ENCODE data around the gene C19orf12. TPM values are rescaled to one million over a fixed set of nuclear protein-coding genes. Genes with fewer than 3 reads are reported as not detected.

Gene C19orf12
- total and polyA plus RNA-seq, 8 donors = 11.0 to 16.9 (median 12.2) TPM

- WGBS, 2 donors = 54 to 69% methylated on average over 4 of the region's 4 CpGs
- peak in 1 of 6 donors; percentile 29 for DNase-seq
Measured at GRCh38 chr19:29655648-29656335, 59.3 kb downstream of the C19orf12 start.

GRCh38 chr19:29653398-29653797, 61.7 kb downstream of the C19orf12 start:
- intact Hi-C loops (cut with DNase I) = no loop called here
- no peak for TF ChIP-seq CTCF (IDR thresholded peaks at IDR 0.05)
- WGBS, 2 donors = 78 to 84% methylated on average over 5 of the region's 5 CpGs
- no peak overlapping the region for H3K27ac ChIP-seq
- H3K36me3 ChIP-seq = no peaks in the 10 kb centered on the region
- H3K4me1 ChIP-seq = no peaks in the 10 kb centered on the region
- H3K27me3 ChIP-seq = no peaks in the 10 kb centered on the region
- FAIRE-seq = no peak
- no peak for DNase-seq
- ATAC-seq = no peak
- H3K4me3 ChIP-seq = no peak overlapping the region
- no peaks in the 10 kb centered on the region for H3K9me3 ChIP-seq

More at GRCh38 chr19:29655648-29656335, 59.3 kb downstream of the C19orf12 start:
- H3K9me3 ChIP-seq = no peaks in the 10 kb centered on the region
- H3K4me1 ChIP-seq = no peaks in the 10 kb centered on the region
- no peak overlapping the region for H3K4me3 ChIP-seq
- no peak overlapping the region for H3K27ac ChIP-seq
- FAIRE-seq = no peak
- no peaks in the 10 kb centered on the region for H3K36me3 ChIP-seq
- no peak for TF ChIP-seq CTCF (IDR thresholded peaks at IDR 0.05)
- ATAC-seq = no peak
- H3K27me3 ChIP-seq = no peaks in the 10 kb centered on the region
- intact Hi-C loops (cut with DNase I) = no loop called here

- Histone ChIP-seq H3K4me1 (no peaks in the 10 kb centered on the region), H3K9me3 (no peaks in the 10 kb centered on the region), H3K27ac (no peak overlapping the region), H3K4me3 (no peak overlapping the region), H3K36me3 (no peaks in the 10 kb centered on the region), H3K27me3 (no peaks in the 10 kb centered on the region)
- 78 to 89% methylated on average over 7 of the region's 7 CpGs for WGBS, 2 donors
- intact Hi-C loops (cut with DNase I) = no loop called here
- no peak for TF ChIP-seq CTCF (IDR thresholded peaks at IDR 0.05)
- FAIRE-seq (no peak), DNase-seq (no peak), ATAC-seq (no peak)
Measured at GRCh38 chr19:29651622-29652394, 63.3 kb downstream of the C19orf12 start.

- DNase-seq = no peak
- no peaks in the 10 kb centered on the region for H3K27me3 ChIP-seq
- no peak overlapping the region for H3K4me3 ChIP-seq
- no peak for FAIRE-seq
- no peaks in the 10 kb centered on the region for H3K9me3 ChIP-seq
- H3K36me3 ChIP-seq = no peaks in the 10 kb centered on the region
- 57 to 60% methylated on average over 7 of the region's 7 CpGs for WGBS, 2 donors
- intact Hi-C loops (cut with DNase I) = no loop called here
- TF ChIP-seq CTCF (IDR thresholded peaks at IDR 0.05) = no peak
- no peak overlapping the region for H3K27ac ChIP-seq
- no peak for ATAC-seq
- peaks cover 0 to 5% (median 3%) of the 10 kb centered on the region in 3 donors for H3K4me1 ChIP-seq
Measured at GRCh38 chr19:29650772-29651387, 64.2 kb downstream of the C19orf12 start.

Other genes starting within 250 kb of the C19orf12 start
- not detected for gene VSTM2B, start 189.3 kb downstream of the C19orf12 start, total RNA-seq
- gene VSTM2B, start 189.3 kb downstream of the C19orf12 start, polyA plus RNA-seq = under 1 TPM in 1 of 2 donors, not detected in 1; 0.05 TPM
- gene POP4, start 109.0 kb downstream of the C19orf12 start, total RNA-seq = 10 to 100 TPM; 14.3 to 32.3 (median 23.1) TPM
- 10 to 100 TPM; 26.3 to 50.3 TPM for gene POP4, start 109.0 kb downstream of the C19orf12 start, polyA plus RNA-seq
- gene PLEKHF1, start 49.8 kb downstream of the C19orf12 start, total RNA-seq = 1 to 10 TPM; 2.1 to 8.4 (median 3.7) TPM
- gene PLEKHF1, start 49.8 kb downstream of the C19orf12 start, polyA plus RNA-seq = 1 to 10 TPM; 9.1 to 9.3 TPM
- under 1 TPM; 0.23 to 0.92 (median 0.65) TPM for gene CCNE1, start 96.7 kb upstream of the C19orf12 start, total RNA-seq
- gene CCNE1, start 96.7 kb upstream of the C19orf12 start, polyA plus RNA-seq = 1 to 10 TPM; 1.2 to 1.9 TPM
- gene URI1, start 227.0 kb upstream of the C19orf12 start, total RNA-seq = 10 to 100 TPM; 22.6 to 33.4 (median 28.1) TPM
- gene URI1, start 227.0 kb upstream of the C19orf12 start, polyA plus RNA-seq = 10 to 100 TPM in 1 of 2 donors, 1 to 10 TPM in 1; 8.6 to 22.7 TPM